Ovary (tissue), 3 donors: ENCODE data around the gene LDLRAD4.

ENCODE experiments used
- CTCF ChIP-seq, 3 donors: fragments of 450-650 bp in 2 of 3; fragments of 200-600 bp in 1 of 3; IDR thresholded peaks; one replicate each; pipeline versions ENCODE4 v1.5.1 to v1.8.0; 2016 to 2022; ENCODE audit warnings: antibody characterized with exemption in 3 of 3, mild to moderate bottlenecking in 1 of 3
- EP300 ChIP-seq: sonication (generic); formaldehyde crosslinking; IDR thresholded peaks from one replicate; pipeline ENCODE4 v1.6.1; 2017; ENCODE audit warnings: antibody characterized with exemption
- POLR2A ChIP-seq: fragments of 450-650 bp; IDR thresholded peaks from one replicate; pipeline ENCODE4 v1.6.1; 2017; ENCODE audit warnings: antibody characterized with exemption, mild to moderate bottlenecking, moderate library complexity
- donor health status: DM: no; HTN: no; CAD: no.

GRCh38 chr18:13412017-13412416, 193.5 kb downstream of the LDLRAD4 start:
- no peak for TF ChIP-seq EP300
- no peak for TF ChIP-seq CTCF (IDR thresholded peaks at IDR 0.05)
- TF ChIP-seq POLR2A, result no peak
